Smooth muscle cell (in vitro differentiated cells): ENCODE measurements around the gene NHEJ1. TPM values are rescaled to one million over a fixed set of nuclear protein-coding genes. Genes with fewer than 3 reads are reported as not detected.

ENCODE experiments used
- DNase-seq: peaks from one replicate; lab custom pipeline; 2025; ENCODE audit not compliant: unreplicated experiment; lab: John Stamatoyannopoulos, UW
- H2AFZ ChIP-seq: fragments of 200-600 bp; sonication (generic); 2 replicates; pipeline ENCODE4 v1.6.0; 2016; ENCODE audit warnings: antibody characterized with exemption, low read depth, mild to moderate bottlenecking
- H3F3A ChIP-seq: fragments of 200-600 bp; sonication (generic); 2 replicates; pipeline ENCODE4 v1.6.0; 2017; ENCODE audit warnings: antibody characterized with exemption, low read depth
- H3K27ac ChIP-seq: fragments of 200-600 bp; sonication (generic); 2 replicates; pipeline ENCODE4 v1.5.1; 2016; ENCODE audit warnings: low read depth, mild to moderate bottlenecking
- H3K27me3 ChIP-seq: fragments of 200-600 bp; sonication (generic); 2 replicates; pipeline ENCODE4 v1.6.1; 2016; ENCODE audit warnings: low read depth, mild to moderate bottlenecking
- H3K36me3 ChIP-seq: fragments of 200-600 bp; sonication (generic); 2 replicates; pipeline ENCODE4 v1.5.1; 2016; ENCODE audit warnings: low read depth
- H3K4me1 ChIP-seq: fragments of 200-600 bp; sonication (generic); 2 replicates; pipeline ENCODE4 v1.5.1; 2016; ENCODE audit warnings: low read depth
- H3K4me2 ChIP-seq: fragments of 200-600 bp; sonication (generic); 2 replicates; pipeline ENCODE4 v1.6.0; 2016; ENCODE audit warnings: mild to moderate bottlenecking
- H3K4me3 ChIP-seq: fragments of 200-600 bp; sonication (generic); 2 replicates; pipeline ENCODE4 v1.5.1; 2016; ENCODE audit warnings: mild to moderate bottlenecking
- H3K79me2 ChIP-seq: fragments of 200-600 bp; sonication (generic); 2 replicates; pipeline ENCODE4 v1.6.0; 2016; ENCODE audit warnings: low read depth, mild to moderate bottlenecking
- H3K9ac ChIP-seq: fragments of 200-600 bp; sonication (generic); 2 replicates; pipeline ENCODE4 v1.6.0; 2016; ENCODE audit warnings: low read depth
- H3K9me3 ChIP-seq: fragments of 200-600 bp; sonication (generic); replicated peaks from 2 replicates; pipeline ENCODE4 v1.5.1; 2016; ENCODE audit warnings: low read depth
- H4K20me1 ChIP-seq: fragments of 200-600 bp; sonication (generic); 2 replicates; pipeline ENCODE4 v1.6.0; 2016; ENCODE audit warnings: low read depth
- WGBS: methylation state at CpG from one replicate; pipeline ENCODE4 v1.1.7; 2016; ENCODE audit warnings: low lambda C conversion rate; 5-methylcytosine and 5-hydroxymethylcytosine counted together
- microRNA counts: library from miRNA; unstranded; fragments of <30 nt; microRNA quantifications from one replicate; lab custom pipeline; 2016
- microRNA-seq: library from miRNA; unstranded; fragments of <30 nt; microRNA quantifications from one replicate; pipeline ENCODE4, GENCODE V29; 2016; ENCODE audit warnings: borderline number of aligned reads
- polyA plus RNA-seq: library from polyadenylated mRNA; unstranded; fragments of >200 nt; fragmentation: Nextera tagmentation; extraction: Ambion mirVana; gene quantifications from 2 replicates; pipeline ENCODE4 v1.2.1, GENCODE V29; 2016
- small RNA-seq: library from RNA; depleted of rRNA; stranded (forward); fragments of <200 nt; gene quantifications from one replicate; pipeline ENCODE3, GENCODE V24; 2014
- total RNA-seq: library from RNA; depleted of rRNA; stranded (reverse); fragments of >200 nt; gene quantifications from 2 replicates; pipeline ENCODE4 v1.2.3, GENCODE V29; 2014
- TF ChIP-seq, protein P1 (sequence below): fragments of 200-600 bp; sonication (generic); IDR thresholded peaks from 2 replicates; pipeline ENCODE4 v1.5.1; 2017; ENCODE audit warnings: borderline replicate concordance, mild to moderate bottlenecking, antibody characterized with exemption; ENCODE audit not compliant: insufficient read depth, poor library complexity, severe bottlenecking

Gene NHEJ1
- total and polyA plus RNA-seq, 2 experiments from 2014 or later = 6.0 to 8.5 TPM

DNA sequence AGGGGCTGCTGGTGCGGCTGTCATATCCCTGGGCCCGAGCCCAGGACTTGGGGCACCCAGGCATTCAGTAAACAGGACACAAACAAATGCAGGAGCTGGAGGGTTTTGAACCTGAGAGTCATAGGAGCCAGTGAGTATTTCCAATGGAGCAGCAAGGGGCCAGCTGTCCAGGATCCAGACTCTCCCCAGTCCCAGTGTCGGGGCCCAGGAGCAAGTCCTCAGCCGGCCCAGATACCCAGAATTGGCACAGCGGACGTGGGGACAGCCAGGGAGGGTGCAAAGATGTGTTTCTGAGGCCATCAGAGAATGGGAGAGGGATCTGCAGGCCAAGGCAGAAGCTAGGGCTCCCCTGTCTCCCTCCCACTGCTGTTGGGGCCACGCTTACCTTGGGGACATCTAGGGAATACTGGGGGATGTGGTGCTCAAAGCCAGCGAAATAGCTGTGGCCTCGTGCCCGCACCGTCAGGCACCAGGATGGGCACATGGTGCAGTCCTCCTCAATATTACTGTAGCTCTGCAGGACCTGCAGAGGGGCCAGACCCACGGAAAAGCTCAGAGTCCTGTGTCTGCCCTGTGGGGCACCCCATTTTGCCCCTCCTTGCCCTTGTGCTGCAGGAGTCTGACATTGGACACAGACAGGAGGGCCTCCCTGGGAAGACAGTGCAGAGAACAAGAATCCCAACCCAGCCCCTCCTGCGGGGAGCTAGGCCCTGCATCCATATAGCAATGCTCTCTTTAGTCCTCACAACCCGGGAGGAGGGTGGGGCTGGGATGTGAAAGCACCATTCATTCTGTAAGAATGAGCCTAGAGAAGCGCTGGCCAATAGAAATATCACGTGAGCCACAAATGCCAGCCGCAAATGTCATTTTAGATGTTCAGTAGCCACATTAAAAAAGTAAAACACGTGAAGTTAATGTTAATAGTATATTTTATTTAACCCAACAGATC is 134.7 kb downstream of the NHEJ1 start:
- Histone ChIP-seq H3K27me3 (peaks cover 14% of the 10 kb centered on the region), H3K36me3 (no peaks in the 10 kb centered on the region), H3K4me3 (no peak overlapping the region), H3K79me2 (no peaks in the 10 kb centered on the region), H3K27ac (no peak overlapping the region), H2AFZ (no peak overlapping the region), H3K4me2 (no peak overlapping the region), H4K20me1 (no peaks in the 10 kb centered on the region), H3K4me1 (no peaks in the 10 kb centered on the region), H3K9me3 (no peaks in the 10 kb centered on the region), H3F3A (no peaks in the 10 kb centered on the region), H3K9ac (no peak overlapping the region)
- DNase-seq = no peak
- TF ChIP-seq, protein P1, sequence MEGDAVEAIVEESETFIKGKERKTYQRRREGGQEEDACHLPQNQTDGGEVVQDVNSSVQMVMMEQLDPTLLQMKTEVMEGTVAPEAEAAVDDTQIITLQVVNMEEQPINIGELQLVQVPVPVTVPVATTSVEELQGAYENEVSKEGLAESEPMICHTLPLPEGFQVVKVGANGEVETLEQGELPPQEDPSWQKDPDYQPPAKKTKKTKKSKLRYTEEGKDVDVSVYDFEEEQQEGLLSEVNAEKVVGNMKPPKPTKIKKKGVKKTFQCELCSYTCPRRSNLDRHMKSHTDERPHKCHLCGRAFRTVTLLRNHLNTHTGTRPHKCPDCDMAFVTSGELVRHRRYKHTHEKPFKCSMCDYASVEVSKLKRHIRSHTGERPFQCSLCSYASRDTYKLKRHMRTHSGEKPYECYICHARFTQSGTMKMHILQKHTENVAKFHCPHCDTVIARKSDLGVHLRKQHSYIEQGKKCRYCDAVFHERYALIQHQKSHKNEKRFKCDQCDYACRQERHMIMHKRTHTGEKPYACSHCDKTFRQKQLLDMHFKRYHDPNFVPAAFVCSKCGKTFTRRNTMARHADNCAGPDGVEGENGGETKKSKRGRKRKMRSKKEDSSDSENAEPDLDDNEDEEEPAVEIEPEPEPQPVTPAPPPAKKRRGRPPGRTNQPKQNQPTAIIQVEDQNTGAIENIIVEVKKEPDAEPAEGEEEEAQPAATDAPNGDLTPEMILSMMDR = no peak
- WGBS = 89% methylated on average over 18 of the region's 18 CpGs

MicroRNAs encoded within 50 kb of the gene (microRNA counts, 767-probe panel; counts per million panel counts)
- microRNA hsa-miR-3131 (lab: Ali Mortazavi, UCI) = 183 counts per million

Small RNAs within 50 kb of the gene (microRNA-seq; reads per million reads assigned to microRNA genes)
- not detected for gene MIR3131

Small RNAs within 50 kb of the gene (small RNA-seq; reads per million reads assigned to genes)
- gene MIR3131 (not detected), gene RN7SL764P (not detected)

Other genes starting within 250 kb of the NHEJ1 start
- not detected in 2 replicates for gene CDK5R2, start 201.1 kb downstream of the NHEJ1 start, total RNA-seq
- 0.62 TPM in 1 of 2 replicates, not detected in the other for gene CDK5R2, start 201.1 kb downstream of the NHEJ1 start, polyA plus RNA-seq
- not detected in 2 replicates for gene FEV, start 175.6 kb downstream of the NHEJ1 start, total RNA-seq
- not detected in 2 replicates for gene FEV, start 175.6 kb downstream of the NHEJ1 start, polyA plus RNA-seq
- not detected in 2 replicates for gene CRYBA2, start 167.4 kb downstream of the NHEJ1 start, total RNA-seq
- not detected in 2 replicates for gene CRYBA2, start 167.4 kb downstream of the NHEJ1 start, polyA plus RNA-seq
- not detected in 2 replicates for gene CFAP65, start 119.3 kb downstream of the NHEJ1 start, total RNA-seq
- gene CFAP65, start 119.3 kb downstream of the NHEJ1 start, polyA plus RNA-seq = not detected in 2 replicates
- 0.09 TPM in 1 of 2 replicates, not detected in the other for gene IHH, start 99.9 kb downstream of the NHEJ1 start, total RNA-seq
- not detected in 2 replicates for gene IHH, start 99.9 kb downstream of the NHEJ1 start, polyA plus RNA-seq
- gene SLC23A3, start 9.2 kb upstream of the NHEJ1 start, total RNA-seq = not detected in 2 replicates
- gene SLC23A3, start 9.2 kb upstream of the NHEJ1 start, polyA plus RNA-seq = 0.40 TPM in 1 of 2 replicates, not detected in the other
- gene CNPPD1, start 16.1 kb upstream of the NHEJ1 start, total RNA-seq = 11.6 and 14.8 TPM in 2 replicates
- 26.0 and 35.3 TPM in 2 replicates for gene CNPPD1, start 16.1 kb upstream of the NHEJ1 start, polyA plus RNA-seq
- 48.7 and 49.8 TPM in 2 replicates for gene RETREG2, start 17.5 kb upstream of the NHEJ1 start, total RNA-seq
- gene RETREG2, start 17.5 kb upstream of the NHEJ1 start, polyA plus RNA-seq = 57.2 and 66.6 TPM in 2 replicates
- 19.1 and 29.7 TPM in 2 replicates for gene ZFAND2B, start 46.0 kb upstream of the NHEJ1 start, total RNA-seq
- gene ZFAND2B, start 46.0 kb upstream of the NHEJ1 start, polyA plus RNA-seq = 48.3 and 56.3 TPM in 2 replicates
- 18.2 and 29.0 TPM in 2 replicates for gene ABCB6, start 58.1 kb upstream of the NHEJ1 start, total RNA-seq
- gene ABCB6, start 58.1 kb upstream of the NHEJ1 start, polyA plus RNA-seq = 41.3 and 50.3 TPM in 2 replicates
- 44.1 and 58.1 TPM in 2 replicates for gene ATG9A, start 68.8 kb upstream of the NHEJ1 start, total RNA-seq
- 61.6 and 62.6 TPM in 2 replicates for gene ATG9A, start 68.8 kb upstream of the NHEJ1 start, polyA plus RNA-seq
- 35.1 and 52.6 TPM in 2 replicates for gene ANKZF1, start 69.0 kb upstream of the NHEJ1 start, total RNA-seq
- 31.7 and 60.5 TPM in 2 replicates for gene ANKZF1, start 69.0 kb upstream of the NHEJ1 start, polyA plus RNA-seq
- 4.2 and 26.4 TPM in 2 replicates for gene GLB1L, start 84.6 kb upstream of the NHEJ1 start, total RNA-seq
- 2.8 and 4.1 TPM in 2 replicates for gene GLB1L, start 84.6 kb upstream of the NHEJ1 start, polyA plus RNA-seq
- 15.2 and 17.8 TPM in 2 replicates for gene STK16, start 84.7 kb upstream of the NHEJ1 start, total RNA-seq
- gene STK16, start 84.7 kb upstream of the NHEJ1 start, polyA plus RNA-seq = 8.8 and 9.6 TPM in 2 replicates
- gene TUBA4B, start 92.4 kb upstream of the NHEJ1 start, total RNA-seq = not detected in 2 replicates
- not detected in 2 replicates for gene TUBA4B, start 92.4 kb upstream of the NHEJ1 start, polyA plus RNA-seq
- 44.0 and 53.2 TPM in 2 replicates for gene TUBA4A, start 93.1 kb upstream of the NHEJ1 start, total RNA-seq
- gene TUBA4A, start 93.1 kb upstream of the NHEJ1 start, polyA plus RNA-seq = 29.4 and 86.5 TPM in 2 replicates
- 37.2 and 52.4 TPM in 2 replicates for gene DNAJB2, start 118.6 kb upstream of the NHEJ1 start, total RNA-seq
- 14.3 and 24.2 TPM in 2 replicates for gene DNAJB2, start 118.6 kb upstream of the NHEJ1 start, polyA plus RNA-seq
- 10.7 and 19.4 TPM in 2 replicates for gene PTPRN, start 148.6 kb upstream of the NHEJ1 start, total RNA-seq
- 31.1 and 36.4 TPM in 2 replicates for gene PTPRN, start 148.6 kb upstream of the NHEJ1 start, polyA plus RNA-seq
- gene RESP18, start 171.9 kb upstream of the NHEJ1 start, total RNA-seq = not detected in 2 replicates
- not detected in 2 replicates for gene RESP18, start 171.9 kb upstream of the NHEJ1 start, polyA plus RNA-seq
- 24.9 and 137 TPM in 2 replicates for gene DNPEP, start 227.1 kb upstream of the NHEJ1 start, total RNA-seq
- 48.1 and 61.8 TPM in 2 replicates for gene DNPEP, start 227.1 kb upstream of the NHEJ1 start, polyA plus RNA-seq